GM12873 (cell line): Measurements from ENCODE around the gene CMC2.

Source experiments
- CTCF ChIP-seq: IDR thresholded peaks from 2 replicates; pipeline ENCODE4 v1.5.1; 2012; ENCODE audit warnings: low read depth, mild to moderate bottlenecking, moderate library complexity, low read length, control low read depth; ENCODE audit not compliant: insufficient read depth; ENCODE audit errors: missing control alignments

Gene CMC2

GRCh38 chr16:80954985-80955384 is 51.7 kb downstream of the CMC2 start:
- TF ChIP-seq CTCF, result no peak

GRCh38 chr16:80948886-80949493 is 57.7 kb downstream of the CMC2 start:
- peak; percentile 85 for TF ChIP-seq CTCF

- TF ChIP-seq CTCF, result no peak
These were observed 58.7 kb downstream of the CMC2 start for GRCh38 chr16:80947708-80948625.

DNA sequence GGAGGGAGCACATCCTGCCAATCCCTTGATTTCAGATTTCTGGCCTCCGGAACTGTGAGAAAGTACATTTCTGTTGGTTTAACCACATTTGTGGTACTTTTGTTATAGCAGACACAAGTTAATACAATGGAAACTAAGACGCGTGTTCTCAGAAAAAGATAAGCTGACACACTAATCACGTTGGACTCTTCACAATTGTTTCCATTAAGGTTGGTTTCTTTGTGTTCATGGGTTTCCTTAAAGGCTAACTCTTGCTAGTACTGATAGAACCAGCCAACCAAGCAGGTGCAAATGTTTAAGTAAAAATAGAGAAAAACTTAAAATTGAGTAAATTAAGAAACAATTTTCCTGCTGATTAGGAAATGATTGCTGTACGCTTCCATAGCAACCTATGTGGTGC is 59.4 kb downstream of the CMC2 start:
- TF ChIP-seq CTCF, result no peak

GRCh38 chr16:80946481-80946880 is 60.2 kb downstream of the CMC2 start:
- TF ChIP-seq CTCF, result no peak

- no peak for TF ChIP-seq CTCF
These were observed 66.4 kb downstream of the CMC2 start for GRCh38 chr16:80940069-80940856.

GRCh38 chr16:80938879-80939260 is 67.8 kb downstream of the CMC2 start:
- TF ChIP-seq CTCF, result no peak
